WTC11 (cell line): ENCODE results near the gene RAC2. TPM values are rescaled to one million over a fixed set of nuclear protein-coding genes. Genes with fewer than 3 reads are reported as not detected.

Experiments
- ATAC-seq: fragments of 200-7000 bp; cut with Tn5 transposase; 2 replicates; pipeline ENCODE4 v1.10.0; 2021; ENCODE audit warnings: mild to moderate bottlenecking, moderate library complexity
- CTCF ChIA-PET: fragments of 300-600 bp; sonication (Branson Sonifier 250); formaldehyde crosslinking; loops from one replicate; lab custom pipeline; 2021; ENCODE audit warnings: antibody characterized with exemption; lab: Charles Lee
- POLR2A ChIA-PET: fragments of 350-600 bp; sonication (Branson Sonifier 250); formaldehyde crosslinking; loops from one replicate; lab custom pipeline; 2021; ENCODE audit warnings: antibody characterized with exemption; lab: Charles Lee
- DNase-seq: peaks from one replicate; pipeline ENCODE4 v3.0.0; 2021; ENCODE audit warnings: low spot score
- H3K27ac Mint-ChIP-seq: 2 replicates; pipeline ENCODE4 v1.8.0; 2021; ENCODE audit warnings: mixed read lengths
- H3K27me3 Mint-ChIP-seq: 2 replicates; pipeline ENCODE4 v1.8.0; 2021; ENCODE audit warnings: low read depth, mild to moderate bottlenecking, moderate library complexity, mixed read lengths
- H3K36me3 Mint-ChIP-seq: 2 replicates; pipeline ENCODE4 v1.8.0; 2021; ENCODE audit warnings: mixed read lengths
- H3K4me1 Mint-ChIP-seq: 2 replicates; pipeline ENCODE4 v1.8.0; 2022; ENCODE audit warnings: mixed read lengths
- H3K4me3 Mint-ChIP-seq: 2 replicates; pipeline ENCODE4 v1.8.0; 2021; ENCODE audit warnings: mild to moderate bottlenecking, moderate library complexity, mixed read lengths
- H3K9me3 Mint-ChIP-seq: 2 replicates; pipeline ENCODE4 v1.8.0; 2021; ENCODE audit warnings: mixed read lengths
- ARID4B ChIP-seq: sonication (generic); formaldehyde crosslinking; IDR thresholded peaks from 2 replicates; pipeline ENCODE4 v1.8.0; 2023; ENCODE audit warnings: missing genetic modification reagents, mild to moderate bottlenecking, borderline replicate concordance
- ATF1 ChIP-seq: sonication (generic); formaldehyde crosslinking; IDR thresholded peaks from 2 replicates; pipeline ENCODE4 v1.8.1; 2023; ENCODE audit warnings: mild to moderate bottlenecking, moderate library complexity, missing genetic modification reagents
- ATF2 ChIP-seq: sonication (generic); formaldehyde crosslinking; IDR thresholded peaks from 2 replicates; pipeline ENCODE4 v1.8.1; 2022; ENCODE audit warnings: low read depth, missing genetic modification reagents, borderline replicate concordance
- CREB1 ChIP-seq: sonication (generic); formaldehyde crosslinking; IDR thresholded peaks from 2 replicates; pipeline ENCODE4 v1.8.0; 2023; ENCODE audit warnings: mild to moderate bottlenecking, missing genetic modification reagents
- CREM ChIP-seq: sonication (generic); formaldehyde crosslinking; IDR thresholded peaks from 2 replicates; pipeline ENCODE4 v1.8.1; 2022; ENCODE audit warnings: mild to moderate bottlenecking, missing genetic modification reagents, moderate library complexity
- ETV6 ChIP-seq: sonication (generic); formaldehyde crosslinking; IDR thresholded peaks from 2 replicates; pipeline ENCODE4 v1.8.1; 2022; ENCODE audit warnings: mild to moderate bottlenecking, missing genetic modification reagents
- FOXP1 ChIP-seq: sonication (generic); formaldehyde crosslinking; IDR thresholded peaks from 2 replicates; pipeline ENCODE4 v1.8.0; 2022; ENCODE audit warnings: missing genetic modification reagents, mild to moderate bottlenecking, moderate library complexity, borderline replicate concordance
- GTF2I ChIP-seq: fragments of 250-450 bp; sonication (Bioruptor Pico); conservative IDR thresholded peaks from 2 replicates; pipeline ENCODE4 v1.4.0; 2021; ENCODE audit warnings: mild to moderate bottlenecking
- IRF1 ChIP-seq: sonication (generic); formaldehyde crosslinking; IDR thresholded peaks from 2 replicates; pipeline ENCODE4 v1.8.0; 2023; ENCODE audit warnings: missing genetic modification reagents
- NFE2L1 ChIP-seq: sonication (generic); formaldehyde crosslinking; IDR thresholded peaks from 2 replicates; pipeline ENCODE4 v1.8.1; 2023; ENCODE audit warnings: missing genetic modification reagents
- OVOL2 ChIP-seq: fragments of 250-450 bp; sonication (Bioruptor Pico); IDR thresholded peaks from 2 replicates; pipeline ENCODE4 v1.9.0; 2021; ENCODE audit warnings: mild to moderate bottlenecking, borderline replicate concordance
- PRDM15 ChIP-seq: sonication (generic); formaldehyde crosslinking; IDR thresholded peaks from 2 replicates; pipeline ENCODE4 v1.8.0; 2022; ENCODE audit warnings: missing genetic modification reagents
- PRRX2 ChIP-seq: fragments of 250-450 bp; sonication (Bioruptor Pico); IDR thresholded peaks from 2 replicates; pipeline ENCODE4 v1.8.0; 2021; ENCODE audit warnings: mild to moderate bottlenecking
- SMAD3 ChIP-seq: sonication (generic); formaldehyde crosslinking; IDR thresholded peaks from 2 replicates; pipeline ENCODE4 v1.8.0; 2022; ENCODE audit warnings: missing genetic modification reagents, mild to moderate bottlenecking, borderline replicate concordance
- SP1 ChIP-seq: sonication (generic); formaldehyde crosslinking; conservative IDR thresholded peaks from 2 replicates; pipeline ENCODE4 v1.8.1; 2022; ENCODE audit warnings: missing genetic modification reagents
- TEAD1 ChIP-seq: sonication (generic); formaldehyde crosslinking; IDR thresholded peaks from 2 replicates; pipeline ENCODE4 v1.8.0; 2022; ENCODE audit warnings: mild to moderate bottlenecking, missing genetic modification reagents
- ZNF317 ChIP-seq: sonication (generic); formaldehyde crosslinking; IDR thresholded peaks from 2 replicates; pipeline ENCODE4 v1.8.1; 2023; ENCODE audit warnings: low read depth, mild to moderate bottlenecking, moderate library complexity, missing genetic modification reagents, borderline replicate concordance
- ZNF423 ChIP-seq: fragments of 250-450 bp; sonication (Bioruptor Pico); IDR thresholded peaks from 2 replicates; pipeline ENCODE4 v2.1.2; 2022; ENCODE audit warnings: mild to moderate bottlenecking, moderate library complexity
- ZSCAN18 ChIP-seq: fragments of 250-450 bp; sonication (Bioruptor Pico); IDR thresholded peaks from 2 replicates; pipeline ENCODE4 v2.1.2; 2022; ENCODE audit warnings: mild to moderate bottlenecking, moderate library complexity
- total RNA-seq: library from RNA; stranded (reverse); gene quantifications from 3 replicates; pipeline ENCODE4 v1.2.3, GENCODE V29; 2021
- TF ChIP-seq, protein P1 (sequence below): sonication (generic); formaldehyde crosslinking; conservative IDR thresholded peaks from 2 replicates; pipeline ENCODE4 v1.8.1; 2022; ENCODE audit warnings: mild to moderate bottlenecking, missing genetic modification reagents

Gene RAC2
- total RNA-seq, 1 experiment from 2014 or later: 3.6 TPM

DNA sequence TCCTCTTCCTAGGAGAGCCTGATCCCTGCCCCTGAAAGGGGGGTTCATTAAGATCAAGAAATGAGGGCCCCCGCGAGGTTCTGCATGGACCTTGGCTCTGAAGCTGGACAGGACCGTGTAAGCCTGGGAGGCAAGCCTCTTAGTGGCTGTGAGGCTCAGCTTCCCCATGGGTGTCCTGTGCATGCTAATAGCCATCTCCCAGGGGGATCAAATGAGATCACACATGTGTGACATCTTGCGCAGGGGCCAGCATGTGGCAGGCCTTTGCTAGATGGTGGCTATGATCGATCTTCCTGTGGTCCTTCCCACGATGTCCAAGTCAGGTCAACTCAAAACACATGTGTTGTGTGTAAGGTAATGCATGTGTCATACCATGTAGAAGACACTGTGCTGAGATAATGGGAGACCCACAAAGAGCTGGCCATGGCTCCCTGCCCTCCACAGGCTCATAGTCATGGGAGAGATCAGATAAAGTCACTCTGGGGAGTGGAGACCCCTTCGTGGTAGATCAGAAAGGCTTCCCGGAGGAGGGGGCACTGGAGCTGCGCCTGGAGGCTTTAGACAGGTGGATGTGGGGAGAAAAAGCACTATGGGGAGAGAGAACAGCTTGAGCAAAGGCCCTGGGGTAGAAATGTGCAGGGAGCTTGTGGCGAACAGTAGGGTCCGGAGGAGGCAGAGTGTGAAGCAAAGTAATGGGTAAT, 3.7 kb downstream of the RAC2 start:
- peaks cover 27% of the 10 kb centered on the region for H3K4me1 Mint-ChIP-seq
- no peak overlapping the region for H3K4me3 Mint-ChIP-seq
- TF ChIP-seq ARID4B (CRISPR knock-in tag): no peak
- no peak for TF ChIP-seq PRRX2 (CRISPR knock-in tag)
- TF ChIP-seq NFE2L1 (CRISPR knock-in tag): no peak
- TF ChIP-seq, protein P1, sequence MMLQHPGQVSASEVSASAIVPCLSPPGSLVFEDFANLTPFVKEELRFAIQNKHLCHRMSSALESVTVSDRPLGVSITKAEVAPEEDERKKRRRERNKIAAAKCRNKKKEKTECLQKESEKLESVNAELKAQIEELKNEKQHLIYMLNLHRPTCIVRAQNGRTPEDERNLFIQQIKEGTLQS: no peak
- TF ChIP-seq SP1 (CRISPR knock-in tag): no peak
- TF ChIP-seq ATF1 (CRISPR knock-in tag): no peak
- no peak for TF ChIP-seq SMAD3 (CRISPR knock-in tag)
- no peak for TF ChIP-seq CREM (CRISPR knock-in tag)
- no peak for TF ChIP-seq PRDM15 (CRISPR knock-in tag)
- no peak for TF ChIP-seq OVOL2 (CRISPR knock-in tag)
- no peak for TF ChIP-seq FOXP1 (CRISPR knock-in tag)
- no peak for TF ChIP-seq IRF1 (CRISPR knock-in tag)
- TF ChIP-seq, all 79 proteins: peak for 0
- H3K36me3 Mint-ChIP-seq: no peaks in the 10 kb centered on the region
- no peak for ATAC-seq
- CTCF ChIA-PET: interaction anchor here (0.9 to 6.7 kb wide), 4 partner anchors 11 to 41 kb away, joined by 3 to 83 read pairs (median 32); no protein-coding TSS in a partner anchor
- POLR2A ChIA-PET: no interaction called here
- no peak for DNase-seq
- no peaks in the 10 kb centered on the region for H3K9me3 Mint-ChIP-seq
- peaks cover 2% of the 10 kb centered on the region for H3K27me3 Mint-ChIP-seq
- no peak overlapping the region for H3K27ac Mint-ChIP-seq

GRCh38 chr22:37239336-37240239, 4.5 kb downstream of the RAC2 start:
- CTCF ChIA-PET: interaction anchor here (0.7 to 3.5 kb wide), 6 partner anchors 20 to 233 kb away, joined by 3 to 25 read pairs (median 5); no protein-coding TSS in a partner anchor
- no peak overlapping the region for H3K27ac Mint-ChIP-seq
- no peaks in the 10 kb centered on the region for H3K36me3 Mint-ChIP-seq
- peaks cover 2% of the 10 kb centered on the region for H3K27me3 Mint-ChIP-seq
- TF ChIP-seq TEAD1 (CRISPR knock-in tag): no peak
- TF ChIP-seq NFE2L1 (CRISPR knock-in tag): no peak
- TF ChIP-seq CREB1 (CRISPR knock-in tag): no peak
- TF ChIP-seq GTF2I: no peak
- TF ChIP-seq ZNF317 (CRISPR knock-in tag): no peak
- TF ChIP-seq ZNF423: no peak
- no peak for TF ChIP-seq ETV6 (CRISPR knock-in tag)
- no peak for TF ChIP-seq ATF2 (CRISPR knock-in tag)
- no peak for TF ChIP-seq ZSCAN18 (CRISPR knock-in tag)
- TF ChIP-seq, all 79 proteins: peak for 0
- peaks cover 26% of the 10 kb centered on the region for H3K4me1 Mint-ChIP-seq
- no peaks in the 10 kb centered on the region for H3K9me3 Mint-ChIP-seq
- no peak overlapping the region for H3K4me3 Mint-ChIP-seq
- POLR2A ChIA-PET: no interaction called here
- no peak for DNase-seq
- ATAC-seq: no peak
